Measurements from ENCODE around the gene PPIE. TPM values are rescaled to one million over a fixed set of nuclear protein-coding genes. Genes with fewer than 3 reads are reported as not detected.

The PPIE gene
- total RNA-seq, 3 donors from 2014 or later: 41.3 to 49.2 (median 45.9) TPM

DNA sequence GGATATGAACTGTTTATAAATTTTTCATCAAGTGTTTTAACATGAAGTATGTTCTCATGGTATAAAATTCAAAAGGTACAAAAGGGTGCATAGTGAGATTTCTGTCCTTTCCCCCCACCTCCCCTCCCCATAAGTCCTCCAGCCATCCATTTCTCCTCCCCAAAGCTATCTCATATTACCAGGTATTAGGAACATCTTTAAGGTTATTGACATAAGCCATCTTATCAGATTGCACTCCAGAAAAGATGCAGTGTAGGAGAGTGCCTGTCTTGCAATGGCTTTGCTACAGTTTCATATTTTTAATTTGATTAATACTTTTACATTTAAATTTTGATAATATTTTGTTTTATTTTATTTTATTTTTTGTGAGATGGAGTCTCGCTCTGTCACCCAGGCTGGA lies 33.9 kb upstream of the PPIE start:
- no peak overlapping the region for H3K27ac ChIP-seq
- H3K4me3 ChIP-seq: no peak overlapping the region
- no peak for DNase-seq (ENCODE audit: low spot score in 2 of 2)
- TF ChIP-seq POLR2AphosphoS5 (IDR thresholded peaks at IDR 0.05) (no peak), POLR2A (IDR thresholded peaks at IDR 0.05) (no peak)
- TF ChIP-seq, protein P1, sequence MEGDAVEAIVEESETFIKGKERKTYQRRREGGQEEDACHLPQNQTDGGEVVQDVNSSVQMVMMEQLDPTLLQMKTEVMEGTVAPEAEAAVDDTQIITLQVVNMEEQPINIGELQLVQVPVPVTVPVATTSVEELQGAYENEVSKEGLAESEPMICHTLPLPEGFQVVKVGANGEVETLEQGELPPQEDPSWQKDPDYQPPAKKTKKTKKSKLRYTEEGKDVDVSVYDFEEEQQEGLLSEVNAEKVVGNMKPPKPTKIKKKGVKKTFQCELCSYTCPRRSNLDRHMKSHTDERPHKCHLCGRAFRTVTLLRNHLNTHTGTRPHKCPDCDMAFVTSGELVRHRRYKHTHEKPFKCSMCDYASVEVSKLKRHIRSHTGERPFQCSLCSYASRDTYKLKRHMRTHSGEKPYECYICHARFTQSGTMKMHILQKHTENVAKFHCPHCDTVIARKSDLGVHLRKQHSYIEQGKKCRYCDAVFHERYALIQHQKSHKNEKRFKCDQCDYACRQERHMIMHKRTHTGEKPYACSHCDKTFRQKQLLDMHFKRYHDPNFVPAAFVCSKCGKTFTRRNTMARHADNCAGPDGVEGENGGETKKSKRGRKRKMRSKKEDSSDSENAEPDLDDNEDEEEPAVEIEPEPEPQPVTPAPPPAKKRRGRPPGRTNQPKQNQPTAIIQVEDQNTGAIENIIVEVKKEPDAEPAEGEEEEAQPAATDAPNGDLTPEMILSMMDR (IDR thresholded peaks at IDR 0.05): no peak
- H3K4me1 ChIP-seq: no peaks in the 10 kb centered on the region
- intact Hi-C loops (cut with DNase I; ENCODE audit: low total_unique reads): no loop called here
- no peaks in the 10 kb centered on the region for H3K27me3 ChIP-seq
- H3K9me3 ChIP-seq: no peaks in the 10 kb centered on the region
- no peaks in the 10 kb centered on the region for H3K36me3 ChIP-seq

DNA sequence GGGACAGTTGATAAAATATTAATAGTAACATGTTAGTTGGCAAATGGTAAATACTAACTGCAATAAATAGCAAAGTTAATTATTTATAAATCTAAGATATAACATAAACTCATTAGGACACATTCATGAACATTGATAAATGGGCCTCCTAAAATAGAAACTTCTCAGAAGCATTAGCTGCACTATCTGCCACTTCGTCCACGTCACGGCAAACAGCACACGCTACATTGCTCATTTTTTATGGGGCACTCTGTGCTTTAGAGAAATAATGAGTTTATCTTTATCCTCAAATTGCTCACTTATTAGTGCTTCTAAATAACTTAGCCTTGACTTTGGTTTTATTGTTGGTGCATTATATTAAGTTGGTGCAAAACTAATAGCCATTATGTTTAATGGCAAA lies 31.2 kb upstream of the PPIE start:
- no peak for DNase-seq (ENCODE audit: low spot score in 2 of 2)
- H3K9me3 ChIP-seq: no peaks in the 10 kb centered on the region
- no peak for TF ChIP-seq POLR2A (IDR thresholded peaks at IDR 0.05)
- TF ChIP-seq, protein P1 (IDR thresholded peaks at IDR 0.05): no peak
- TF ChIP-seq POLR2AphosphoS5 (IDR thresholded peaks at IDR 0.05): no peak
- no peaks in the 10 kb centered on the region for H3K4me1 ChIP-seq
- no peaks in the 10 kb centered on the region for H3K27me3 ChIP-seq
- H3K27ac ChIP-seq: no peak overlapping the region
- intact Hi-C loops (cut with DNase I; ENCODE audit: low total_unique reads): no loop called here
- H3K4me3 ChIP-seq: no peak overlapping the region
- H3K36me3 ChIP-seq: no peaks in the 10 kb centered on the region

DNA sequence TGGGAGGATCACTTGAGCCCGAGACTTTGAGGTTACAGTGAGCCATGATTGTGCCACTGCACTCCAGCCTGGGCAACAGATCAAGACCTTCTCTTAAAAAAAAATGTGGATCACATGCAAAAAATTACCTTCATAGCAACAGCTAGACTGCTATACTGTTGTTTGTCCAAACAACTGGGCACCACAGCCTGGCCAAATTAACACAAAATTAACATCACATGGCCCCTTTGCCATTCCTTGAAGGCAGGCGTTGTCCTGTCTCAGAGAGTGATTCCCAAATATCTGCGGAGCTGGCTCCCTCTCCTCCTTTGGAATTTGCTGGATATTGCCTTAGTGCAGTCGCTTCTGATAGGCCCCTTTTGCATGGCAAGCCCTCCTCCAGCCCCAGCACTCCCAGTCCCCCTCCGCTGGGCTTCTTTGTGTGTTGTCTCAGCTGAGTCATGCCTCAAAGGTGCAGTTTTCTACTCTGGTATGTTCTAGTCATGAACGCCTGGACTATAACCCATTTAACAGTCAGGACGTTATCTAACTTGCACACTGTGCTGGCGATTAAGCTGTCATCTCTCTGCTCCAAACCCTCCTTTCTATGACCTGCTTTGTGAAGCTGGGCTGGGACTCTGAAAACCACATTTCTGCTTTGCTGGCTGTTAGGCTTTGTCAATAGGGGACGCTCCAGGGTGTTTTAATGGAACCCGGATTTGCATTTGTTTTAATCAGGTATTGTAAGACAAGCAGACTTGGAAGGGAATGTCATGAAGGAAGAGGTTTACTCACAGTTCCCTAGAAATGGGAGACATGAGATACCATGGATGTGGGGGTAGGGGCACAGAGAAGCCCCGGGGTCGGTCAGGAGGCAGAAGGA lies 27.3 kb upstream of the PPIE start:
- no peaks in the 10 kb centered on the region for H3K9me3 ChIP-seq
- intact Hi-C loops (cut with DNase I; ENCODE audit: low total_unique reads): no loop called here
- TF ChIP-seq POLR2AphosphoS5 (IDR thresholded peaks at IDR 0.05) (no peak), POLR2A (IDR thresholded peaks at IDR 0.05) (no peak)
- TF ChIP-seq, protein P1 (IDR thresholded peaks at IDR 0.05): no peak
- H3K27me3 ChIP-seq: peaks cover 0 to 3% of the 10 kb centered on the region in 2 donors
- no peak overlapping the region for H3K4me3 ChIP-seq
- no peak for DNase-seq (ENCODE audit: low spot score in 2 of 2)
- no peak overlapping the region for H3K27ac ChIP-seq
- no peaks in the 10 kb centered on the region for H3K4me1 ChIP-seq
- H3K36me3 ChIP-seq: no peaks in the 10 kb centered on the region

DNA sequence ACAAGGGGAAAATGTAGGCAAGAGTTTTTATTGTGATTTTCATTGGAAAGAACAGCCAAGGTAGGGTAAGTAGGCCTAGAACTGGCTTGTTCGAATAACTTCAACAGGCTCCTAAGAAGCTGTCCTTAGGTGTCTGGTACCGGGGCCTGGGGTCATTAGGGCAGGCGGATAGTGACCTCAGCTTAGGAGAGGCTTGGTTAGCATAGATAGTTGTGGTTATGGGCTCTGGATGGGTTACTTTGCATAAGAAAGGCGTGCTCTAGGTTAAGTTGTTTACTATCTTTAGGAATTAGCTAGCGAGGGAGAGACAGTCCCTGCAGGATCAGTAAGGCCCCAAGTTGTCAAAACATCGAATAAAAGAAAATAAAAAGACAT lies 26.7 kb upstream of the PPIE start:
- intact Hi-C loops (cut with DNase I; ENCODE audit: low total_unique reads): no loop called here

DNA sequence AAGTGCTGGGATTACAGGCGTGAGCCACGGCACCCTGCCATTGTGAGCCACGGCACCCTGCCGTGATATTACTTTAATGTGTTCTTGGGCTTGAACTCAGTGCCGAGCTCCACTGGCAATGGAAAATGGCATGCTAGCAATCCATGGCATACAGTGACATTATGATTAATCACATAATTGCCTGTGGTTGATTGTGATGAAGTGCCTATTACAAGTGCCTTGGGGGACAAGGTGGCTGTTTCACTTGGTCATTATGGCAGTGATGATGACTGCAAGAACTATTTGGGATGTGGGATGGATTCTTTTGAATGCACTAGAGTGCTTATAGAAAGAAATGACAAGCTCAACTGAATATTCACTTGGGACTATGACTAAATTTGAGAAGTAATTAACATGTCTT lies 25.1 kb upstream of the PPIE start:
- intact Hi-C loops (cut with DNase I; ENCODE audit: low total_unique reads): no loop called here
- Histone ChIP-seq H3K27me3 (peaks cover 0 to 3% of the 10 kb centered on the region in 2 donors), H3K4me3 (no peak overlapping the region), H3K27ac (no peak overlapping the region), H3K4me1 (no peaks in the 10 kb centered on the region), H3K9me3 (no peaks in the 10 kb centered on the region), H3K36me3 (no peaks in the 10 kb centered on the region)
- DNase-seq (ENCODE audit: low spot score in 2 of 2): no peak
- TF ChIP-seq, protein P1 (IDR thresholded peaks at IDR 0.05): no peak
- TF ChIP-seq POLR2A (IDR thresholded peaks at IDR 0.05) (no peak), POLR2AphosphoS5 (IDR thresholded peaks at IDR 0.05) (no peak)

More for the DNA sequence above, 26.7 kb upstream of the PPIE start:
- no peaks in the 10 kb centered on the region for H3K9me3 ChIP-seq
- no peak overlapping the region for H3K27ac ChIP-seq
- no peaks in the 10 kb centered on the region for H3K4me1 ChIP-seq
- TF ChIP-seq POLR2A (IDR thresholded peaks at IDR 0.05) (no peak), POLR2AphosphoS5 (IDR thresholded peaks at IDR 0.05) (no peak)
- TF ChIP-seq, protein P1 (IDR thresholded peaks at IDR 0.05): no peak
- peaks cover 0 to 3% of the 10 kb centered on the region in 2 donors for H3K27me3 ChIP-seq
- H3K36me3 ChIP-seq: no peaks in the 10 kb centered on the region
- no peak for DNase-seq (ENCODE audit: low spot score in 2 of 2)
- H3K4me3 ChIP-seq: no peak overlapping the region
